Thoracic aorta (tissue), 2 donors: ENCODE measurements around the gene FOXQ1. TPM values are rescaled to one million over a fixed set of nuclear protein-coding genes. Genes with fewer than 3 reads are reported as not detected.

Experiments
- ATAC-seq: fragments of 150-250 bp; one replicate; pipeline ENCODE4 v1.8.0; 2017; ENCODE audit warnings: low read depth; ENCODE audit not compliant: insufficient number of reproducible peaks, low FRiP score
- DNase-seq: peaks from one replicate; pipeline ENCODE4 v3.0.0-alpha.2; 2020; ENCODE audit warnings: low spot score
- H3K27ac ChIP-seq, 2 donors: fragments of 200-600 bp; sonication (generic); 1 replicate in 1 of 2; 2 replicates in 1 of 2; pipeline ENCODE4 v1.5.1; 2016; ENCODE audit warnings: mild to moderate bottlenecking in 2 of 2, moderate library complexity in 2 of 2
- H3K27me3 ChIP-seq: fragments of 200-600 bp; sonication (generic); replicated peaks from 2 replicates; pipeline ENCODE4 v1.6.0; 2016; ENCODE audit warnings: mild to moderate bottlenecking; ENCODE audit not compliant: insufficient read depth
- H3K36me3 ChIP-seq: fragments of 200-600 bp; sonication (generic); one replicate; pipeline ENCODE4 v1.5.1; 2016
- H3K4me1 ChIP-seq, 2 donors: fragments of 200-600 bp; sonication (generic); 1 replicate in 1 of 2; 2 replicates in 1 of 2; pipeline versions ENCODE4 v1.5.1 to v1.6.0; 2016; ENCODE audit warnings: low read depth in 2 of 2, mild to moderate bottlenecking in 1 of 2; ENCODE audit not compliant: control insufficient read depth in 1 of 2
- H3K4me3 ChIP-seq: fragments of 200-600 bp; sonication (generic); 2 replicates; pipeline ENCODE4 v1.5.1; 2016; ENCODE audit warnings: mild to moderate bottlenecking
- H3K9me3 ChIP-seq: fragments of 200-600 bp; sonication (generic); 2 replicates; pipeline ENCODE4 v1.5.1; 2016
- total RNA-seq, 2 donors: library from RNA; depleted of rRNA; stranded (reverse); fragments of >200 nt; gene quantifications; one replicate each; pipeline versions ENCODE4 v1.1.0 to v1.2.3, GENCODE V29; 2016
- TF ChIP-seq, protein P1 (sequence below): fragments of 200-600 bp; sonication (generic); IDR thresholded peaks from one replicate; pipeline ENCODE4 v1.5.1; 2019; ENCODE audit warnings: antibody characterized with exemption

The FOXQ1 gene
- total RNA-seq, 2 donors from 2014 or later = 5.1 TPM; not detected in 1

DNA sequence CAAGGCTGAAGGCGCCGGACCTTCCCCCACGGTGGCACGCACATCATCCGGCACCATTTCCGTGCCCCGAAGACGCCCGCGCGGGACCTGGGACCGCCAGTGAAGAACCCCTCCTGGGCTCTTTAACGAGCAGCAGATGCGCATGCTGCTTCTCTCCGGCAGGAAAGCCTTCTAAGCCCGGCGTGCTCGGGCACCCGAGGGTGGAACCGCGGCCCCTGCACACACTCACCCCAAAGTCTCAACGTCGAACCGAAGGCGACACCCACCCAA, 240 bp downstream of the FOXQ1 start:
- peaks cover 7% of the 10 kb centered on the region for H3K27me3 ChIP-seq
- no peak overlapping the region for H3K27ac ChIP-seq
- H3K4me3 ChIP-seq = peak overlapping the region; percentile 64
- ATAC-seq (no peak), DNase-seq (no peak)
- TF ChIP-seq, protein P1, sequence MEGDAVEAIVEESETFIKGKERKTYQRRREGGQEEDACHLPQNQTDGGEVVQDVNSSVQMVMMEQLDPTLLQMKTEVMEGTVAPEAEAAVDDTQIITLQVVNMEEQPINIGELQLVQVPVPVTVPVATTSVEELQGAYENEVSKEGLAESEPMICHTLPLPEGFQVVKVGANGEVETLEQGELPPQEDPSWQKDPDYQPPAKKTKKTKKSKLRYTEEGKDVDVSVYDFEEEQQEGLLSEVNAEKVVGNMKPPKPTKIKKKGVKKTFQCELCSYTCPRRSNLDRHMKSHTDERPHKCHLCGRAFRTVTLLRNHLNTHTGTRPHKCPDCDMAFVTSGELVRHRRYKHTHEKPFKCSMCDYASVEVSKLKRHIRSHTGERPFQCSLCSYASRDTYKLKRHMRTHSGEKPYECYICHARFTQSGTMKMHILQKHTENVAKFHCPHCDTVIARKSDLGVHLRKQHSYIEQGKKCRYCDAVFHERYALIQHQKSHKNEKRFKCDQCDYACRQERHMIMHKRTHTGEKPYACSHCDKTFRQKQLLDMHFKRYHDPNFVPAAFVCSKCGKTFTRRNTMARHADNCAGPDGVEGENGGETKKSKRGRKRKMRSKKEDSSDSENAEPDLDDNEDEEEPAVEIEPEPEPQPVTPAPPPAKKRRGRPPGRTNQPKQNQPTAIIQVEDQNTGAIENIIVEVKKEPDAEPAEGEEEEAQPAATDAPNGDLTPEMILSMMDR = no peak
- H3K4me1 ChIP-seq = peaks cover 3 to 26% of the 10 kb centered on the region in 2 donors
- H3K36me3 ChIP-seq = no peaks in the 10 kb centered on the region
- no peaks in the 10 kb centered on the region for H3K9me3 ChIP-seq

DNA sequence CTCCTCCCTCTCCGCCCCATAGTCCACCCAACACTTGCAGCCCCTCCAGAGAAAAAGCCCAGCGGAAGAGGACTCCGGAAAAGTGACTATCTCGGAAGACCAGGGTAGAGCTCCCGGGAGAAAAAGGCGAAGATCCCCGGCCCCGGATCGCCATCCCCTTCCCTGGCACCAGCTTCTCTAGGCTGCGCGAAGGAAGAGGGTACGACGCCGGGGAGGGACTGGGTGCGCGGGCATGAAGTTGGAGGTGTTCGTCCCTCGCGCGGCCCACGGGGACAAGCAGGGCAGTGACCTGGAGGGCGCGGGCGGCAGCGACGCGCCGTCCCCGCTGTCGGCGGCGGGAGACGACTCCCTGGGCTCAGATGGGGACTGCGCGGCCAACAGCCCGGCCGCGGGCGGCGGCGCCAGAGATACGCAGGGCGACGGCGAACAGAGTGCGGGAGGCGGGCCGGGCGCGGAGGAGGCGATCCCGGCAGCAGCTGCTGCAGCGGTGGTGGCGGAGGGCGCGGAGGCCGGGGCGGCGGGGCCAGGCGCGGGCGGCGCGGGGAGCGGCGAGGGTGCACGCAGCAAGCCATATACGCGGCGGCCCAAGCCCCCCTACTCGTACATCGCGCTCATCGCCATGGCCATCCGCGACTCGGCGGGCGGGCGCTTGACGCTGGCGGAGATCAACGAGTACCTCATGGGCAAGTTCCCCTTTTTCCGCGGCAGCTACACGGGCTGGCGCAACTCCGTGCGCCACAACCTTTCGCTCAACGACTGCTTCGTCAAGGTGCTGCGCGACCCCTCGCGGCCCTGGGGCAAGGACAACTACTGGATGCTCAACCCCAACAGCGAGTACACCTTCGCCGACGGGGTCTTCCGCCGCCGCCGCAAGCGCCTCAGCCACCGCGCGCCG, 822 bp downstream of the FOXQ1 start:
- peaks cover 7% of the 10 kb centered on the region for H3K27me3 ChIP-seq
- H3K4me3 ChIP-seq = peak overlapping the region; percentile 64
- TF ChIP-seq, protein P1 = no peak
- H3K9me3 ChIP-seq = no peaks in the 10 kb centered on the region
- H3K36me3 ChIP-seq = no peaks in the 10 kb centered on the region
- peaks cover 3 to 26% of the 10 kb centered on the region in 2 donors for H3K4me1 ChIP-seq
- ATAC-seq (no peak), DNase-seq (no peak)
- no peak overlapping the region for H3K27ac ChIP-seq

DNA sequence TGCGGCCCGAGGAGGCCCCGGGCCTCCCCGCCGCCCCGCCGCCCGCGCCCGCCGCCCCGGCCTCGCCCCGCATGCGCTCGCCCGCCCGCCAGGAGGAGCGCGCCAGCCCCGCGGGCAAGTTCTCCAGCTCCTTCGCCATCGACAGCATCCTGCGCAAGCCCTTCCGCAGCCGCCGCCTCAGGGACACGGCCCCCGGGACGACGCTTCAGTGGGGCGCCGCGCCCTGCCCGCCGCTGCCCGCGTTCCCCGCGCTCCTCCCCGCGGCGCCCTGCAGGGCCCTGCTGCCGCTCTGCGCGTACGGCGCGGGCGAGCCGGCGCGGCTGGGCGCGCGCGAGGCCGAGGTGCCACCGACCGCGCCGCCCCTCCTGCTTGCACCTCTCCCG, 1.5 kb downstream of the FOXQ1 start:
- DNase-seq (no peak), ATAC-seq (no peak)
- TF ChIP-seq, protein P1 = no peak
- no peaks in the 10 kb centered on the region for H3K9me3 ChIP-seq
- H3K36me3 ChIP-seq = no peaks in the 10 kb centered on the region
- no peak overlapping the region for H3K4me3 ChIP-seq
- no peak overlapping the region for H3K27ac ChIP-seq
- H3K27me3 ChIP-seq = peaks cover 7% of the 10 kb centered on the region
- H3K4me1 ChIP-seq = peaks cover 3 to 26% of the 10 kb centered on the region in 2 donors

DNA sequence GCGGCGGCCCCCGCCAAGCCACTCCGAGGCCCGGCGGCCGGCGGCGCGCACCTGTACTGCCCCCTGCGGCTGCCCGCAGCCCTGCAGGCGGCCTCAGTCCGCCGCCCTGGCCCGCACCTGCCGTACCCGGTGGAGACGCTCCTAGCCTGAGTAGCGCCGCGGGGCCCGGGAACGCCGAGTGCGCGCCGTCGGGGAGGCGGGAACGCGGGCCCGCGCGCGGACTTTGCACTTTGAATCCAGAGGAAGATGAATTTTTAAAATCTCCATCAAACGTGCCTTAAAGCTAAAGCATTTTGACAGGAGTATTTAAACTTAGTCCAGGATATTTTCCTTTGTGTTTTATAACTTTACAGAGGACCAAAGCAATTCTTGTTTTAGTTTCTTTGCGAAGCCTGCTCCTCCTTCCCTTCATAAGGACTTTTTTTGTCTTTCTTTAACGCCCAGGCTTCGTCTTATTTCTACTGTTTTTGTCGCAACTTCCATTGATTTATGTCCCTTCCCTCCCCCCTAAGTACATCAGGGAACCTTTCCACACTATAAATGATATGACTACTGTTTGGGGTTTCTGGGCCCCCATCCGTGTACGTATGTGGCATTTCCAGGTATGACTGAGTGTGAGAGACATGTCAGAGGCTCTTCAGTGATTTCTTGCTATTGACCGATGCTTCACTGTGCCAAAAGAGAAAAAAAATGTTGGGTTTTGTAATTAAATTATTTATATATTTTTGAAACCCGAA, 2.0 kb downstream of the FOXQ1 start:
- H3K4me1 ChIP-seq = peaks cover 3 to 26% of the 10 kb centered on the region in 2 donors
- peaks cover 7% of the 10 kb centered on the region for H3K27me3 ChIP-seq
- TF ChIP-seq, protein P1 = no peak
- H3K9me3 ChIP-seq = no peaks in the 10 kb centered on the region
- DNase-seq = no peak
- no peak overlapping the region for H3K27ac ChIP-seq
- no peaks in the 10 kb centered on the region for H3K36me3 ChIP-seq
- H3K4me3 ChIP-seq = no peak overlapping the region
- ATAC-seq = no peak

DNA sequence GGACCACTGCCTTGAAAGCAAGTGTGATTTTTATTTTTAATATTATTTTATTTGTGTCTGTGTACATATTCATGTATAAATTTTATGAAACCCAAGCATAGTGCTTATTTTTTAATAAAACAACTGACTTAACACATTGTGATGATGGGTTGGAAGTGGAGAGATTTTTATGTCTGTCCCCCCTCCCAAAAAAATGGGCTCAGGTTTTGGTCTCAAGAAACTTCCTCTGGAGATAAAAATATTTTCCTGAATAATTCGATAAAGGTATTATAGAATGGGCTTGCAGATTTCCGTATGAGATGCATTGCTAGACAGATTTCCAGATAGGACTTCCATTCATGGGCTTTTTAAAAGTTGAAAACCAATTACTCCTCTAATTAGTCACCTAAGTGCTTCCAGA, 2.7 kb downstream of the FOXQ1 start:
- no peak overlapping the region for H3K27ac ChIP-seq
- DNase-seq (no peak), ATAC-seq (no peak)
- H3K9me3 ChIP-seq = no peaks in the 10 kb centered on the region
- TF ChIP-seq, protein P1 = no peak
- peaks cover 3 to 26% of the 10 kb centered on the region in 2 donors for H3K4me1 ChIP-seq
- peaks cover 7% of the 10 kb centered on the region for H3K27me3 ChIP-seq
- H3K36me3 ChIP-seq = no peaks in the 10 kb centered on the region
- no peak overlapping the region for H3K4me3 ChIP-seq
